Mesodermal cell (in vitro differentiated cells): ENCODE measurements around the gene PRC1. TPM values are rescaled to one million over a fixed set of nuclear protein-coding genes. Genes with fewer than 3 reads are reported as not detected.

Source experiments
- H3K27ac ChIP-seq: 2 replicates; pipeline ENCODE4 v1.7.0; 2013; ENCODE audit warnings: mild to moderate bottlenecking, low read depth, low read length, moderate library complexity; ENCODE audit not compliant: severe bottlenecking
- H3K36me3 ChIP-seq: 2 replicates; pipeline ENCODE4 v1.7.1; 2013; ENCODE audit warnings: mild to moderate bottlenecking, low read length, moderate library complexity; ENCODE audit not compliant: control insufficient read depth, insufficient read depth
- H3K4me1 ChIP-seq: one replicate; pipeline ENCODE4 v1.7.1; 2013; ENCODE audit warnings: mild to moderate bottlenecking, low read length; ENCODE audit not compliant: insufficient read depth, control insufficient read depth, poor library complexity, severe bottlenecking
- H3K4me3 ChIP-seq: 2 replicates; pipeline ENCODE4 v1.7.0; 2013; ENCODE audit warnings: low read length, control low read depth, mild to moderate bottlenecking; ENCODE audit not compliant: insufficient read depth, poor library complexity, severe bottlenecking; ENCODE audit errors: extremely low read depth
- H3K9me3 ChIP-seq: 2 replicates; pipeline ENCODE4 v1.7.1; 2013; ENCODE audit warnings: mild to moderate bottlenecking, low read length, moderate library complexity; ENCODE audit not compliant: control insufficient read depth
- WGBS, 2 experiments: methylation state at CpG; one replicate each; pipeline ENCODE4 v1.1.5; 2013; ENCODE audit warnings: missing lambda C conversion rate in 2 of 2; ENCODE audit not compliant: insufficient coverage in 2 of 2; 5-methylcytosine and 5-hydroxymethylcytosine counted together
- polyA plus RNA-seq, 2 experiments: library from polyadenylated mRNA; stranded (reverse); fragments of 50-300 nt; gene quantifications; one replicate each; pipeline ENCODE4 v1.2.3, GENCODE V29; 2013

PRC1 gene
- 123 TPM for polyA plus RNA-seq (2013, experiment 1 of 2)
- 124 TPM for polyA plus RNA-seq (2013, experiment 2 of 2)

GRCh38 chr15:90994417-90995311 is at the start of gene PRC1:
TSS of gene PRC1 (minus strand) at chr15:90994535. CDS start at chr15:90994417, 118 bp downstream.
- no peaks in the 10 kb centered on the region for H3K9me3 ChIP-seq
- peak within 1 kb of the TSS; percentile 93 for H3K4me3 ChIP-seq
- WGBS, 2 experiments, result 0% methylated on average over 54 to 62 of the region's 75 CpGs
- H3K4me1 ChIP-seq, result no peaks in the 10 kb centered on the region
- peak within 1 kb of the TSS; percentile 92 for H3K27ac ChIP-seq
- peaks cover 31% of the 10 kb centered on the region for H3K36me3 ChIP-seq

GRCh38 chr15:91043202-91043874 is 49.0 kb upstream of the PRC1 start:
- Histone ChIP-seq H3K27ac (no peak overlapping the region), H3K4me3 (no peak overlapping the region), H3K4me1 (no peaks in the 10 kb centered on the region), H3K36me3 (no peaks in the 10 kb centered on the region), H3K9me3 (no peaks in the 10 kb centered on the region)
- 94 to 96% methylated on average over 5 to 8 of the region's 11 CpGs for WGBS, 2 experiments

GRCh38 chr15:91040856-91041255 is 46.5 kb upstream of the PRC1 start:
- no peaks in the 10 kb centered on the region for H3K36me3 ChIP-seq
- H3K27ac ChIP-seq, result no peak overlapping the region
- no peaks in the 10 kb centered on the region for H3K9me3 ChIP-seq
- no peak overlapping the region for H3K4me3 ChIP-seq
- 83 to 89% methylated on average over 5 to 6 of the region's 8 CpGs for WGBS, 2 experiments
- no peaks in the 10 kb centered on the region for H3K4me1 ChIP-seq

- Histone ChIP-seq H3K4me3 (no peak overlapping the region), H3K27ac (no peak overlapping the region), H3K4me1 (no peaks in the 10 kb centered on the region), H3K9me3 (no peaks in the 10 kb centered on the region), H3K36me3 (no peaks in the 10 kb centered on the region)
- WGBS, 2 experiments, result 67 to 93% methylated on average over 1 to 2 of the region's 3 CpGs
Measured at GRCh38 chr15:91039996-91040395, 45.7 kb upstream of the PRC1 start.

- Histone ChIP-seq H3K9me3 (no peaks in the 10 kb centered on the region), H3K27ac (no peak overlapping the region), H3K4me1 (no peaks in the 10 kb centered on the region), H3K4me3 (no peak overlapping the region), H3K36me3 (no peaks in the 10 kb centered on the region)
- 33 to 37% methylated on average over 10 to 11 of the region's 12 CpGs for WGBS, 2 experiments
Measured at GRCh38 chr15:91032919-91033803, 38.8 kb upstream of the PRC1 start.

GRCh38 chr15:91031796-91032195 is 37.5 kb upstream of the PRC1 start:
- no peaks in the 10 kb centered on the region for H3K36me3 ChIP-seq
- 83% methylated on average over 10 of the region's 10 CpGs for WGBS, 2 experiments
- H3K9me3 ChIP-seq, result no peaks in the 10 kb centered on the region
- no peak overlapping the region for H3K27ac ChIP-seq
- H3K4me1 ChIP-seq, result no peaks in the 10 kb centered on the region
- H3K4me3 ChIP-seq, result no peak overlapping the region

GRCh38 chr15:91027677-91028076 is 33.3 kb upstream of the PRC1 start:
- WGBS, 2 experiments, result 86 to 100% methylated on average over 1 of the region's 1 CpG

GRCh38 chr15:91023720-91024119 is 29.4 kb upstream of the PRC1 start:
- Histone ChIP-seq H3K4me1 (peaks cover 4% of the 10 kb centered on the region), H3K4me3 (no peak overlapping the region), H3K27ac (no peak overlapping the region), H3K9me3 (no peaks in the 10 kb centered on the region), H3K36me3 (peaks cover 3% of the 10 kb centered on the region)
- 84% methylated on average over 3 of the region's 7 CpGs; no CpG with 5 or more reads in 1 of the 2 experiments for WGBS, 2 experiments

More at GRCh38 chr15:91027677-91028076, 33.3 kb upstream of the PRC1 start:
- Histone ChIP-seq H3K4me3 (no peak overlapping the region), H3K4me1 (no peaks in the 10 kb centered on the region), H3K36me3 (no peaks in the 10 kb centered on the region), H3K9me3 (no peaks in the 10 kb centered on the region), H3K27ac (no peak overlapping the region)

- Histone ChIP-seq H3K4me3 (peak overlapping the region; percentile 91), H3K4me1 (peaks cover 4% of the 10 kb centered on the region), H3K27ac (no peak overlapping the region), H3K36me3 (peaks cover 5% of the 10 kb centered on the region), H3K9me3 (no peaks in the 10 kb centered on the region)
- 71% methylated on average over 1 of the region's 1 CpG; no CpG with 5 or more reads in 1 of the 2 experiments for WGBS, 2 experiments
Measured at GRCh38 chr15:91022832-91023129, 28.4 kb upstream of the PRC1 start.

GRCh38 chr15:91022075-91022831 is 27.9 kb upstream of the PRC1 start, which contains the start of gene VPS33B:
TSS of gene VPS33B (minus strand) at chr15:91022594. CDS start at chr15:91022249, 345 bp downstream.
- 1% methylated on average over 37 to 41 of the region's 48 CpGs for WGBS, 2 experiments
- Histone ChIP-seq H3K9me3 (no peaks in the 10 kb centered on the region), H3K27ac (no peak within 1 kb of the TSS), H3K4me1 (peaks cover 4% of the 10 kb centered on the region), H3K36me3 (peaks cover 8% of the 10 kb centered on the region), H3K4me3 (peak within 1 kb of the TSS; percentile 91)
